ENCODE results near the gene ABCA12.

Gene ABCA12

DNA sequence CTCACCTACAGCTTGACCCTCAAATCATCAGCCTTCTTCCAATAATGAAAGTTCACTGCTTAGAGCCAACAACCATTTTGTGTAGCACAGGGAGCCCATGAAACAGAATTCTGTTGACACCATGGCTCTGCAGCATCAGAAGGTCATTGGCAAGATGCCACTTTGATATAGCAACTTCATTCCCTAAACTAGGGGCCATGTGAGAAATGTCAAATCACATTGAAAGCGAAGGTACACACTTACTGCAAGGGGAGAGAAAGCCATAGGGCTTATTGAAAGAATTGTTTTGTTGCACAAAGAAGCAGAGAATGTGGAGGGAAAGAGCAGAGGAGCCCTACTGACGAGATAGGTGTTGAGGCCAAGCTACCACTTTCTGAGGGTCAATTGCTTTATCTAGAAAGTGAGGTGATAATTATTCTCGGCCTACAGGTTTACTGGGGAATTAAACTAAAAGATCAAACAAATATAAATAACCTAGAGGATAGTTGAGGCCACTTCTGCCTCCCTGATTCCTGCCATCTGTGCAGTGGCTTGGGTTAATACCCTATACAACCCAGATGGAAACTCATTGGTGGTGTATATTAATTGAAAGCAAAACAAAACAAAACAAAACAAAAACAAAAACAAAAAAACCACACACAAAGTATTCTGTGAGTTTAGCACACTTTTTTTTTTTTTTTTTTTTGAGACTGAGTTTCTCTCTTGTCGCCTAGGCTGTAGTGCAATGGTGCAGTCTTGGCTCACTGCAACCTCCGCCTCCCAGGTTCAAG lies 5.9 kb upstream of the ABCA12 start:
- Histone ChIP-seq H3K27ac (ENCODE audit: low read length) (no peak overlapping the region), H3K27me3 (replicated peaks; ENCODE audit: insufficient read depth, low read length) (no peaks in the 10 kb centered on the region), H3K36me3 (replicated peaks; ENCODE audit: insufficient read depth, low read length) (no peaks in the 10 kb centered on the region)

DNA sequence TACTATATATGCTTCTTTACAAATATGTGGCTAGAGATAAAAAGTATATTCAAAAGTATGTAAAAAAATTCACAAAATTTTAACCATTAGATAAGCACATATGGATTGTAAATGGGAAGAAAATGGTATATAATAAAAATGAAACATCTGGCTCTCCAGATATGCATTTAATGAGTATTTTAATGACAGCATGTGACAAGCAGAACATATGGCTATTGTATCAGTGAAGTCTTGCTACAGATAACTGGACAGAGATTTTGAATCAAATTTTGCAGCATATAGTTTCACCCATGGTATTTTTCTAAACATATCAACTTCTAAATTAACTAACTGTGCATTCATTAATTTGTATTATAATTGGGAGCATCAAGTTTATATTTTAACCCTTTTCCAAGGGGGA lies 5.0 kb upstream of the ABCA12 start:
- Histone ChIP-seq H3K4me3 (ENCODE audit: low read length) (no peak overlapping the region), H3F3A (ENCODE audit: insufficient read depth, low read length) (no peaks in the 10 kb centered on the region), H3K79me2 (ENCODE audit: low read length) (no peaks in the 10 kb centered on the region), H3K4me1 (ENCODE audit: low read length) (no peaks in the 10 kb centered on the region), H3K4me2 (ENCODE audit: low read depth, low read length) (no peak overlapping the region), H4K20me1 (ENCODE audit: insufficient read depth, low read length) (no peaks in the 10 kb centered on the region), H3K27ac (ENCODE audit: low read length) (no peak overlapping the region), H3K9me2 (replicated peaks; ENCODE audit: insufficient read depth, low read length) (no peaks in the 10 kb centered on the region), H3K9me3 (replicated peaks; ENCODE audit: insufficient read depth, low read length) (no peaks in the 10 kb centered on the region), H3K9ac (ENCODE audit: low read length) (no peak overlapping the region), H3K27me3 (replicated peaks; ENCODE audit: insufficient read depth, low read length) (no peaks in the 10 kb centered on the region), H2AFZ (ENCODE audit: low read length) (no peak overlapping the region), H3K36me3 (replicated peaks; ENCODE audit: insufficient read depth, low read length) (no peaks in the 10 kb centered on the region)
- TF ChIP-seq, protein P1, sequence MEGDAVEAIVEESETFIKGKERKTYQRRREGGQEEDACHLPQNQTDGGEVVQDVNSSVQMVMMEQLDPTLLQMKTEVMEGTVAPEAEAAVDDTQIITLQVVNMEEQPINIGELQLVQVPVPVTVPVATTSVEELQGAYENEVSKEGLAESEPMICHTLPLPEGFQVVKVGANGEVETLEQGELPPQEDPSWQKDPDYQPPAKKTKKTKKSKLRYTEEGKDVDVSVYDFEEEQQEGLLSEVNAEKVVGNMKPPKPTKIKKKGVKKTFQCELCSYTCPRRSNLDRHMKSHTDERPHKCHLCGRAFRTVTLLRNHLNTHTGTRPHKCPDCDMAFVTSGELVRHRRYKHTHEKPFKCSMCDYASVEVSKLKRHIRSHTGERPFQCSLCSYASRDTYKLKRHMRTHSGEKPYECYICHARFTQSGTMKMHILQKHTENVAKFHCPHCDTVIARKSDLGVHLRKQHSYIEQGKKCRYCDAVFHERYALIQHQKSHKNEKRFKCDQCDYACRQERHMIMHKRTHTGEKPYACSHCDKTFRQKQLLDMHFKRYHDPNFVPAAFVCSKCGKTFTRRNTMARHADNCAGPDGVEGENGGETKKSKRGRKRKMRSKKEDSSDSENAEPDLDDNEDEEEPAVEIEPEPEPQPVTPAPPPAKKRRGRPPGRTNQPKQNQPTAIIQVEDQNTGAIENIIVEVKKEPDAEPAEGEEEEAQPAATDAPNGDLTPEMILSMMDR (IDR thresholded peaks at IDR 0.05; ENCODE audit: low read length), result no peak
- no peak for TF ChIP-seq EZH2 (optimal IDR thresholded peaks at IDR 0.05; ENCODE audit: low read depth, low read length)
- TF ChIP-seq EZH2phosphoT487 (IDR thresholded peaks at IDR 0.05; ENCODE audit: low read length), result no peak
- DNase-seq, result no peak

More for the DNA sequence above, 5.9 kb upstream of the ABCA12 start:
- H3K9me3 ChIP-seq (replicated peaks; ENCODE audit: insufficient read depth, low read length), result no peaks in the 10 kb centered on the region
- no peak for TF ChIP-seq EZH2 (optimal IDR thresholded peaks at IDR 0.05; ENCODE audit: low read depth, low read length)
- no peaks in the 10 kb centered on the region for H3K9me2 ChIP-seq (replicated peaks; ENCODE audit: insufficient read depth, low read length)
- no peaks in the 10 kb centered on the region for H3K4me1 ChIP-seq (ENCODE audit: low read length)
- H3K9ac ChIP-seq (ENCODE audit: low read length), result no peak overlapping the region
- DNase-seq, result no peak
- H4K20me1 ChIP-seq (ENCODE audit: insufficient read depth, low read length), result no peaks in the 10 kb centered on the region
- H3K4me3 ChIP-seq (ENCODE audit: low read length), result no peak overlapping the region
- no peaks in the 10 kb centered on the region for H3K79me2 ChIP-seq (ENCODE audit: low read length)
- H2AFZ ChIP-seq (ENCODE audit: low read length), result no peak overlapping the region
- no peak overlapping the region for H3K4me2 ChIP-seq (ENCODE audit: low read depth, low read length)
- H3F3A ChIP-seq (ENCODE audit: insufficient read depth, low read length), result no peaks in the 10 kb centered on the region

DNA sequence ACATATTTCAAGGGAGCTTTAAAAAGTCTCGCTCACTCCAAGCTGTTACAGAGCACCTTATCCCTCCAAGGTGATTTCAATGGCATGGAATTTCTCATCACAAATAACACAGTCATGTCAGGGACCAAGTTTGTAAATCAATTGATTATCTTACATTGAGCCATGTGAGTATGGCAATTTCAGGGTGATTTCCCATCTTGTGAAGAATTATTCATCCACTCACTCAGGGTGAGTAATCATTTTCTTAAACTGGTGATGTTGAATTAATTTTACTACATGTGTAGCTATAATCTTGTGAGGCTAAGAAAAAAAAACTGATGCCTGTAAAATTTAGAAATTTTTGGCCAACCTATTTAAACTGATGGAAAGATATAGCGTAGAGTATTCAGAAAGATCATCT lies 3.3 kb upstream of the ABCA12 start:
- H3K4me2 ChIP-seq (ENCODE audit: low read depth, low read length), result no peak overlapping the region
- DNase-seq, result no peak
- H3K27ac ChIP-seq (ENCODE audit: low read length), result no peak overlapping the region
- H3K9ac ChIP-seq (ENCODE audit: low read length), result no peak overlapping the region
- no peak overlapping the region for H3K4me3 ChIP-seq (ENCODE audit: low read length)
- no peaks in the 10 kb centered on the region for H3K4me1 ChIP-seq (ENCODE audit: low read length)
- no peaks in the 10 kb centered on the region for H4K20me1 ChIP-seq (ENCODE audit: insufficient read depth, low read length)
- H3K9me3 ChIP-seq (replicated peaks; ENCODE audit: insufficient read depth, low read length), result no peaks in the 10 kb centered on the region
- no peak for TF ChIP-seq EZH2 (optimal IDR thresholded peaks at IDR 0.05; ENCODE audit: low read depth, low read length)
- TF ChIP-seq, protein P1 (IDR thresholded peaks at IDR 0.05; ENCODE audit: low read length), result no peak
- TF ChIP-seq EZH2phosphoT487 (IDR thresholded peaks at IDR 0.05; ENCODE audit: low read length), result no peak
- no peaks in the 10 kb centered on the region for H3K79me2 ChIP-seq (ENCODE audit: low read length)
- no peaks in the 10 kb centered on the region for H3F3A ChIP-seq (ENCODE audit: insufficient read depth, low read length)
- no peaks in the 10 kb centered on the region for H3K27me3 ChIP-seq (replicated peaks; ENCODE audit: insufficient read depth, low read length)
- H2AFZ ChIP-seq (ENCODE audit: low read length), result no peak overlapping the region
- no peaks in the 10 kb centered on the region for H3K36me3 ChIP-seq (replicated peaks; ENCODE audit: insufficient read depth, low read length)
- no peaks in the 10 kb centered on the region for H3K9me2 ChIP-seq (replicated peaks; ENCODE audit: insufficient read depth, low read length)

DNA sequence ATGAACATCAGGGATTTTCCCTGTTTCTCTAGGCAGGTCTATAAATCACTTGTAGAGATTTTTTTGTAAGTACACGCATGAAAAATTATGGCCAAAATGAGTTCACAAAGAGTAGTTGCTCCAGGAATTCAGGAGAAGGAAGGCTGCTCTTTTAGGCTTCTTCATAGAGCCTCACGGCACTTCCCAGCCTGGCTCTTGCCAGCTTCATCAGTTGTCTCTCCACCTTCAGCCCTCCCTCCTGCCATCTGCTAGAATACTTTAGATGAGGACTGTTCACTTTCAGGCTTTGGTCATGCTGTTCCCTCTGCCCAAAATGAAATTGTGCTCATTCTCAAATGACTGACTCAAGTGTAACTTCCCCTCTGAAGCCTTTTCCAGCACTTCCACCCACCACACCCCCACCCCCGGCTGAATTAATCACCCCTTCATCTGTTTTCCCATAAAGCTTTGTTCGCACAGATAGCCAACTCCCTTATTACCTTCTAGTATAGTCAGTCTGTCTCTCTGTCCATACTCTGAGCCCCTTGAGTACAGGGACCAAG lies 1.8 kb upstream of the ABCA12 start:
- no peaks in the 10 kb centered on the region for H3K9me2 ChIP-seq (replicated peaks; ENCODE audit: insufficient read depth, low read length)
- H3K9ac ChIP-seq (ENCODE audit: low read length), result no peak overlapping the region
- no peak for TF ChIP-seq EZH2phosphoT487 (IDR thresholded peaks at IDR 0.05; ENCODE audit: low read length)
- no peaks in the 10 kb centered on the region for H3K27me3 ChIP-seq (replicated peaks; ENCODE audit: insufficient read depth, low read length)
- H3K4me2 ChIP-seq (ENCODE audit: low read depth, low read length), result no peak overlapping the region
- no peaks in the 10 kb centered on the region for H4K20me1 ChIP-seq (ENCODE audit: insufficient read depth, low read length)
- H3K36me3 ChIP-seq (replicated peaks; ENCODE audit: insufficient read depth, low read length), result no peaks in the 10 kb centered on the region
- H2AFZ ChIP-seq (ENCODE audit: low read length), result no peak overlapping the region
- H3F3A ChIP-seq (ENCODE audit: insufficient read depth, low read length), result no peaks in the 10 kb centered on the region
- H3K27ac ChIP-seq (ENCODE audit: low read length), result no peak overlapping the region
- no peak overlapping the region for H3K4me3 ChIP-seq (ENCODE audit: low read length)
- no peaks in the 10 kb centered on the region for H3K9me3 ChIP-seq (replicated peaks; ENCODE audit: insufficient read depth, low read length)
- DNase-seq, result no peak
- H3K4me1 ChIP-seq (ENCODE audit: low read length), result no peaks in the 10 kb centered on the region
- H3K79me2 ChIP-seq (ENCODE audit: low read length), result no peaks in the 10 kb centered on the region

Data from MM.1S (cell line).